ENCODE data around the gene GPC5. TPM values are rescaled to one million over a fixed set of nuclear protein-coding genes. Genes with fewer than 3 reads are reported as not detected.

Gene GPC5
- total and polyA plus RNA-seq, 3 experiments from 2014 or later = 0.08 to 0.39 (median 0.13) TPM

GRCh38 chr13:91621963-91622362 lies 223.5 kb downstream of the GPC5 start:
- no peak for DNase-seq
- Mint-ChIP-seq H3K4me3 (no peak overlapping the region), H3K9me3 (peaks cover 0 to 10% (median 5%) of the 10 kb centered on the region in 5 donors), H3K36me3 (no peaks in the 10 kb centered on the region), H3K27me3 (peaks cover 0 to 2% of the 10 kb centered on the region in 2 donors), H3K27ac (no peak overlapping the region), H3K4me1 (no peaks in the 10 kb centered on the region)
- Histone ChIP-seq H3K27me3 (ENCODE audit: insufficient read depth, low read length, poor library complexity, severe bottlenecking) (no peaks in the 10 kb centered on the region), H3K9me3 (ENCODE audit: low read length) (no peaks in the 10 kb centered on the region), H3K27ac (ENCODE audit: low read depth, low read length) (no peak overlapping the region), H3K36me3 (ENCODE audit: insufficient read depth, low read length) (no peaks in the 10 kb centered on the region), H3K4me3 (ENCODE audit: low read length) (no peak overlapping the region), H3K4me1 (ENCODE audit: insufficient read depth, low read length) (no peaks in the 10 kb centered on the region)
- POLR2A ChIA-PET = no interaction called here
- CTCF ChIA-PET = no interaction called here

- Histone ChIP-seq H3K27ac (ENCODE audit: low read depth, low read length) (no peak overlapping the region), H3K27me3 (ENCODE audit: insufficient read depth, low read length, poor library complexity, severe bottlenecking) (no peaks in the 10 kb centered on the region), H3K4me3 (ENCODE audit: low read length) (no peak overlapping the region), H3K9me3 (ENCODE audit: low read length) (no peaks in the 10 kb centered on the region), H3K4me1 (ENCODE audit: insufficient read depth, low read length) (no peaks in the 10 kb centered on the region), H3K36me3 (ENCODE audit: insufficient read depth, low read length) (no peaks in the 10 kb centered on the region)
- H3K27ac Mint-ChIP-seq = no peak overlapping the region
- ChIA-PET CTCF (no interaction called here), POLR2A (no interaction called here)
- no peaks in the 10 kb centered on the region for H3K4me1 Mint-ChIP-seq
- peaks cover 0 to 2% of the 10 kb centered on the region in 2 donors for H3K27me3 Mint-ChIP-seq
- peaks cover 0 to 10% (median 8%) of the 10 kb centered on the region in 5 donors for H3K9me3 Mint-ChIP-seq
- H3K36me3 Mint-ChIP-seq = no peaks in the 10 kb centered on the region
- no peak for DNase-seq
- H3K4me3 Mint-ChIP-seq = no peak overlapping the region
These were observed 224.5 kb downstream of the GPC5 start for GRCh38 chr13:91622778-91623550.

- POLR2A ChIA-PET = no interaction called here
- no peaks in the 10 kb centered on the region for H3K9me3 ChIP-seq (ENCODE audit: low read length)
- Mint-ChIP-seq H3K4me1 (no peaks in the 10 kb centered on the region), H3K36me3 (no peaks in the 10 kb centered on the region), H3K27me3 (no peaks in the 10 kb centered on the region), H3K4me3 (no peak overlapping the region), H3K9me3 (peaks cover 0 to 10% (median 4%) of the 10 kb centered on the region in 5 donors), H3K27ac (no peak overlapping the region)
- DNase-seq = no peak
- CTCF ChIA-PET = no interaction called here
- H3K4me1 ChIP-seq (ENCODE audit: insufficient read depth, low read length) = no peaks in the 10 kb centered on the region
- H3K4me3 ChIP-seq (ENCODE audit: low read length) = no peak overlapping the region
- H3K27ac ChIP-seq (ENCODE audit: low read depth, low read length) = no peak overlapping the region
- H3K36me3 ChIP-seq (ENCODE audit: insufficient read depth, low read length) = no peaks in the 10 kb centered on the region
- no peaks in the 10 kb centered on the region for H3K27me3 ChIP-seq (ENCODE audit: insufficient read depth, low read length, poor library complexity, severe bottlenecking)
These were observed 229.7 kb downstream of the GPC5 start for GRCh38 chr13:91627952-91628739.

- no peaks in the 10 kb centered on the region for H3K4me1 Mint-ChIP-seq
- Histone ChIP-seq H3K27ac (ENCODE audit: low read depth, low read length) (no peak overlapping the region), H3K27me3 (ENCODE audit: insufficient read depth, low read length, poor library complexity, severe bottlenecking) (no peaks in the 10 kb centered on the region), H3K36me3 (ENCODE audit: insufficient read depth, low read length) (no peaks in the 10 kb centered on the region), H3K4me3 (ENCODE audit: low read length) (no peak overlapping the region), H3K9me3 (ENCODE audit: low read length) (no peaks in the 10 kb centered on the region), H3K4me1 (ENCODE audit: insufficient read depth, low read length) (no peaks in the 10 kb centered on the region)
- no peak for DNase-seq
- peaks cover 0 to 5% (median 2%) of the 10 kb centered on the region in 5 donors for H3K9me3 Mint-ChIP-seq
- H3K4me3 Mint-ChIP-seq = no peak overlapping the region
- no peak overlapping the region for H3K27ac Mint-ChIP-seq
- H3K27me3 Mint-ChIP-seq = no peaks in the 10 kb centered on the region
- no peaks in the 10 kb centered on the region for H3K36me3 Mint-ChIP-seq
- CTCF ChIA-PET = no interaction called here
- POLR2A ChIA-PET = no interaction called here
These were observed 232.5 kb downstream of the GPC5 start for GRCh38 chr13:91630946-91631345.

- Mint-ChIP-seq H3K4me3 (no peak overlapping the region), H3K27ac (no peak overlapping the region), H3K36me3 (no peaks in the 10 kb centered on the region), H3K9me3 (peaks cover 0 to 5% (median 4%) of the 10 kb centered on the region in 5 donors), H3K4me1 (no peaks in the 10 kb centered on the region), H3K27me3 (no peaks in the 10 kb centered on the region)
- Histone ChIP-seq H3K4me3 (ENCODE audit: low read length) (no peak overlapping the region), H3K9me3 (ENCODE audit: low read length) (no peaks in the 10 kb centered on the region), H3K27ac (ENCODE audit: low read depth, low read length) (no peak overlapping the region), H3K36me3 (ENCODE audit: insufficient read depth, low read length) (no peaks in the 10 kb centered on the region), H3K4me1 (ENCODE audit: insufficient read depth, low read length) (no peaks in the 10 kb centered on the region), H3K27me3 (ENCODE audit: insufficient read depth, low read length, poor library complexity, severe bottlenecking) (no peaks in the 10 kb centered on the region)
- ChIA-PET POLR2A (no interaction called here), CTCF (no interaction called here)
- no peak for DNase-seq
These were observed 233.7 kb downstream of the GPC5 start for GRCh38 chr13:91632086-91632485.

- Mint-ChIP-seq H3K4me1 (no peaks in the 10 kb centered on the region), H3K27ac (no peak overlapping the region), H3K27me3 (no peaks in the 10 kb centered on the region), H3K36me3 (no peaks in the 10 kb centered on the region), H3K4me3 (no peak overlapping the region), H3K9me3 (peaks cover 0 to 7% (median 4%) of the 10 kb centered on the region in 5 donors)
- POLR2A ChIA-PET = no interaction called here
- H3K36me3 ChIP-seq (ENCODE audit: insufficient read depth, low read length) = no peaks in the 10 kb centered on the region
- H3K4me3 ChIP-seq (ENCODE audit: low read length) = no peak overlapping the region
- H3K9me3 ChIP-seq (ENCODE audit: low read length) = no peaks in the 10 kb centered on the region
- DNase-seq = no peak
- CTCF ChIA-PET = no interaction called here
- H3K27me3 ChIP-seq (ENCODE audit: insufficient read depth, low read length, poor library complexity, severe bottlenecking) = no peaks in the 10 kb centered on the region
- no peak overlapping the region for H3K27ac ChIP-seq (ENCODE audit: low read depth, low read length)
- H3K4me1 ChIP-seq (ENCODE audit: insufficient read depth, low read length) = no peaks in the 10 kb centered on the region
These were observed 240.9 kb downstream of the GPC5 start for GRCh38 chr13:91639330-91639729.

- no peaks in the 10 kb centered on the region for H3K27me3 ChIP-seq (ENCODE audit: insufficient read depth, low read length, poor library complexity, severe bottlenecking)
- H3K36me3 ChIP-seq (ENCODE audit: insufficient read depth, low read length) = no peaks in the 10 kb centered on the region
- no peaks in the 10 kb centered on the region for H3K4me1 Mint-ChIP-seq
- H3K4me1 ChIP-seq (ENCODE audit: insufficient read depth, low read length) = no peaks in the 10 kb centered on the region
- H3K27ac ChIP-seq (ENCODE audit: low read depth, low read length) = no peak overlapping the region
- H3K27me3 Mint-ChIP-seq = no peaks in the 10 kb centered on the region
- H3K9me3 ChIP-seq (ENCODE audit: low read length) = no peaks in the 10 kb centered on the region
- H3K4me3 ChIP-seq (ENCODE audit: low read length) = no peak overlapping the region
- POLR2A ChIA-PET = no interaction called here
- H3K9me3 Mint-ChIP-seq = peaks cover 0 to 4% (median 3%) of the 10 kb centered on the region in 5 donors
- no peak overlapping the region for H3K4me3 Mint-ChIP-seq
- H3K27ac Mint-ChIP-seq = no peak overlapping the region
- CTCF ChIA-PET = no interaction called here
- no peaks in the 10 kb centered on the region for H3K36me3 Mint-ChIP-seq
- no peak for DNase-seq
These were observed 245.0 kb downstream of the GPC5 start for GRCh38 chr13:91643394-91643793.

GRCh38 chr13:91644806-91645205 lies 246.4 kb downstream of the GPC5 start:
- no peaks in the 10 kb centered on the region for H3K9me3 ChIP-seq (ENCODE audit: low read length)
- H3K4me3 ChIP-seq (ENCODE audit: low read length) = no peak overlapping the region
- ChIA-PET CTCF (no interaction called here), POLR2A (no interaction called here)
- no peaks in the 10 kb centered on the region for H3K4me1 ChIP-seq (ENCODE audit: insufficient read depth, low read length)
- Mint-ChIP-seq H3K9me3 (peaks cover 0 to 12% (median 3%) of the 10 kb centered on the region in 5 donors), H3K27me3 (no peaks in the 10 kb centered on the region), H3K4me1 (no peaks in the 10 kb centered on the region), H3K4me3 (no peak overlapping the region), H3K36me3 (no peaks in the 10 kb centered on the region), H3K27ac (no peak overlapping the region)
- H3K27ac ChIP-seq (ENCODE audit: low read depth, low read length) = no peak overlapping the region
- H3K36me3 ChIP-seq (ENCODE audit: insufficient read depth, low read length) = no peaks in the 10 kb centered on the region
- no peak for DNase-seq
- H3K27me3 ChIP-seq (ENCODE audit: insufficient read depth, low read length, poor library complexity, severe bottlenecking) = no peaks in the 10 kb centered on the region
